RWPE2 (cell line): ENCODE data around the gene GLTP.
"Not testable (repeated sequence)": the region's sequence is repeated elsewhere in the genome, so short reads cannot be mapped to it uniquely, and the experiment has no call there.

Experiments
- ATAC-seq: fragments of 200-7000 bp; cut with Tn5 transposase; 3 replicates; pipeline ENCODE4 v1.9.1; 2021; ENCODE audit warnings: low read depth
- DNase-seq: peaks from one replicate; pipeline ENCODE4 v3.0.0-alpha.2; 2020; ENCODE audit warnings: low spot score
- H3K27ac ChIP-seq: fragments of 450-650 bp; 2 replicates; pipeline ENCODE4 v1.5.1; 2017; ENCODE audit warnings: mild to moderate bottlenecking; ENCODE audit not compliant: poor library complexity, severe bottlenecking
- H3K27me3 ChIP-seq: fragments of 250-450 bp; sonication (Bioruptor Pico); 2 replicates; pipeline ENCODE4 v1.5.1; 2021; ENCODE audit warnings: mild to moderate bottlenecking, moderate library complexity; ENCODE audit not compliant: insufficient read depth, poor library complexity, severe bottlenecking
- H3K36me3 ChIP-seq: fragments of 250-450 bp; sonication (Bioruptor Pico); 2 replicates; pipeline ENCODE4 v1.5.1; 2020; ENCODE audit warnings: low read depth, mild to moderate bottlenecking, moderate library complexity
- H3K4me1 ChIP-seq: fragments of 250-450 bp; sonication (Bioruptor Pico); 2 replicates; pipeline ENCODE4 v1.5.1; 2021; ENCODE audit warnings: mild to moderate bottlenecking, moderate library complexity; ENCODE audit not compliant: insufficient read depth, poor library complexity, severe bottlenecking
- H3K4me3 ChIP-seq: fragments of 250-450 bp; sonication (Bioruptor Pico); 2 replicates; pipeline ENCODE4 v1.5.1; 2021; ENCODE audit warnings: mild to moderate bottlenecking, moderate library complexity; ENCODE audit not compliant: severe bottlenecking
- H3K9me3 ChIP-seq: fragments of 250-450 bp; sonication (Bioruptor Pico); 2 replicates; pipeline ENCODE4 v1.5.1; 2021; ENCODE audit warnings: mild to moderate bottlenecking, moderate library complexity; ENCODE audit not compliant: severe bottlenecking
- CTCF ChIP-seq: fragments of 450-650 bp; IDR thresholded peaks from one replicate; pipeline ENCODE4 v1.5.1; 2017; ENCODE audit warnings: mild to moderate bottlenecking, moderate library complexity; ENCODE audit not compliant: poor library complexity, severe bottlenecking

GLTP gene

GRCh38 chr12:109868182-109869051 is 11.9 kb downstream of the GLTP start:
- no peak overlapping the region for H3K4me3 ChIP-seq
- TF ChIP-seq CTCF, result no peak
- H3K36me3 ChIP-seq, result no peaks in the 10 kb centered on the region
- no peaks in the 10 kb centered on the region for H3K9me3 ChIP-seq
- peaks cover 34% of the 10 kb centered on the region for H3K4me1 ChIP-seq
- H3K27ac ChIP-seq, result peak overlapping the region; percentile 55
- no peaks in the 10 kb centered on the region for H3K27me3 ChIP-seq
- ATAC-seq (peak; percentile 56), DNase-seq (no peak)

- no peaks in the 10 kb centered on the region for H3K9me3 ChIP-seq
- DNase-seq, result no peak
- H3K4me1 ChIP-seq, result peaks cover 31% of the 10 kb centered on the region
- ATAC-seq, result peak; percentile 78
- H3K4me3 ChIP-seq, result no peak overlapping the region
- no peaks in the 10 kb centered on the region for H3K36me3 ChIP-seq
- H3K27me3 ChIP-seq, result no peaks in the 10 kb centered on the region
- H3K27ac ChIP-seq, result peak overlapping the region; percentile 67
- no peak for TF ChIP-seq CTCF
Measured at GRCh38 chr12:109864916-109865315, 15.4 kb downstream of the GLTP start.

DNA sequence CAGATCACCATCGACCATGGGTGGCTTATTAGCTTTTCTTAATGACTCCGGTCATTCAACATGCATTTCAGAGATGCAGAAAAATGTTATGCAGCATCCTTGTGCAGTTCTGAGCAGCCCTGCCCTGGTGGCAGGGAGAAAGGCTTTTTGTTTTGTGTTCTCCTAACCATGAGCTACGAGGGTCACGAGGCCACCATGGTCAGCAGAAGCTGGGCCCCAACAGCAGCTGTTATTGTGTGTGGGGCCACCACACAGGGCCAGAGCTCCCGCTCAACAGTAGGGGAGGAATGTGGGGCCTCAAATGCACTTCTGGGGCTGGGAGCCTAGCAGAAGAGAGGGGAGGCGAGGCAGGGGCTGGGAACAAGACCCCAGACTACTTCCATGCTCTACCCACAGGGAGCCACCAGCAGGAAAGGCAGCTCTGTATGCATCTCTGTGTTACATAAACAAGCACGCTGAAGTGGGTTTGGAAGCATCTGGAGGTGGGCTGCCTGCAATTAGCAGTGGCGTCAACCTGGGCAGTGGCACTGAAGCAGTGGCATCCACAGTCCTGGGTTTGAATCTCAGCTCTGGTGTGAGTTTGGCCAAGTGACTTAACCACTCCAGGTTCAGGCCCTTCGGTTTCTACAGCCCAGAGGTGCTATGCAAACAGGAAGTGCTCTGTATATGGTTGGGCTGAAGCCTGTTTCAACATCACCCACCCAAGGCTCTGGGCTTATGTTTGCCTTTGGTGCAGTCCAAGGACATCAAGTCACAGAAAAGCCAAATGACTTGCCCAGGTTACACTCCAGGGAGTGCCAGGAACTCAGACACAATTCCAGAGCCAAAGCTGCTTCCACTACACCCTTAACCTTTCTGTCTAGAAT is 16.3 kb downstream of the GLTP start:
- no peak for TF ChIP-seq CTCF
- Histone ChIP-seq H3K9me3 (no peaks in the 10 kb centered on the region), H3K36me3 (no peaks in the 10 kb centered on the region), H3K4me1 (peaks cover 31% of the 10 kb centered on the region), H3K27me3 (no peaks in the 10 kb centered on the region), H3K27ac (peak overlapping the region; percentile 67), H3K4me3 (no peak overlapping the region)
- DNase-seq (no peak), ATAC-seq (peak; percentile 74)

- H3K9me3 ChIP-seq, H3K27ac ChIP-seq, H3K27me3 ChIP-seq, H3K4me3 ChIP-seq, ATAC-seq, H3K36me3 ChIP-seq, DNase-seq: not testable (repeated sequence)
- peaks cover 20% of the 10 kb centered on the region for H3K4me1 ChIP-seq
Measured at GRCh38 chr12:109862491-109862890, 17.9 kb downstream of the GLTP start.

- Histone ChIP-seq H3K9me3 (no peaks in the 10 kb centered on the region), H3K27me3 (no peaks in the 10 kb centered on the region), H3K36me3 (peaks cover 12% of the 10 kb centered on the region; the same call in 1 of the 2 replicates), H3K4me3 (no peak overlapping the region), H3K27ac (no peak overlapping the region), H3K4me1 (peaks cover 20% of the 10 kb centered on the region)
- ATAC-seq (no peak), DNase-seq (no peak)
- TF ChIP-seq CTCF, result no peak
Measured at GRCh38 chr12:109861689-109862314, 18.5 kb downstream of the GLTP start.
